ENCODE data around the gene ARAF.

GRCh38 chrX:47578692-47579091 is 17.7 kb downstream of the ARAF start:
- no peak for TF ChIP-seq MAX (IDR thresholded peaks at IDR 0.05)
- TF ChIP-seq CTCF (IDR thresholded peaks at IDR 0.05 in 2 of 3, conservative IDR thresholded peaks at IDR 0.05 in 1 of 3; ENCODE audit: borderline replicate concordance in 1 of 3, insufficient read depth in 1 of 3, low read depth in 2 of 3, low read length in 2 of 3), result no peak
- no peak for TF ChIP-seq POLR2A (IDR thresholded peaks at IDR 0.05; ENCODE audit: borderline replicate concordance, extremely low read depth, insufficient read depth, insufficient read length)
- TF ChIP-seq SRF (IDR thresholded peaks at IDR 0.05; ENCODE audit: low read depth), result no peak
- no peak for TF ChIP-seq CEBPB (IDR thresholded peaks at IDR 0.05; ENCODE audit: low read depth)
- no peak for TF ChIP-seq EZH2phosphoT487 (IDR thresholded peaks at IDR 0.05; ENCODE audit: borderline replicate concordance)
- no peak for TF ChIP-seq ELF1 (IDR thresholded peaks at IDR 0.05; ENCODE audit: borderline replicate concordance, low read depth)
- TF ChIP-seq EZH2 (IDR thresholded peaks at IDR 0.05), result no peak
- no peak for TF ChIP-seq REST (IDR thresholded peaks at IDR 0.05; ENCODE audit: low read depth)
- no peak for TF ChIP-seq ZBTB33 (IDR thresholded peaks at IDR 0.05; ENCODE audit: extremely low read depth, insufficient replicate concordance, low read length)
- no peak for TF ChIP-seq ATF3 (IDR thresholded peaks at IDR 0.05)
- no peak for TF ChIP-seq SP1 (IDR thresholded peaks at IDR 0.05; ENCODE audit: low read depth)
- TF ChIP-seq TCF7L2 (IDR thresholded peaks at IDR 0.05; ENCODE audit: borderline replicate concordance, extremely low read depth, insufficient read depth, insufficient read length), result no peak
- no peak for TF ChIP-seq POLR2AphosphoS5 (IDR thresholded peaks at IDR 0.05; ENCODE audit: low read depth, low read length)

Data from HCT116 (cell line).